ENCODE results near the gene IL1R1. TPM values are rescaled to one million over a fixed set of nuclear protein-coding genes. Genes with fewer than 3 reads are reported as not detected.
"Not testable (repeated sequence)": the region's sequence is repeated elsewhere in the genome, so short reads cannot be mapped to it uniquely, and the experiment has no call there.

IL1R1 gene
- total RNA-seq, 5 donors from 2014 or later (not counting 1 experiment from before 2014, with no cell fraction given): 0.43 to 4.5 (median 1.7) TPM

DNA sequence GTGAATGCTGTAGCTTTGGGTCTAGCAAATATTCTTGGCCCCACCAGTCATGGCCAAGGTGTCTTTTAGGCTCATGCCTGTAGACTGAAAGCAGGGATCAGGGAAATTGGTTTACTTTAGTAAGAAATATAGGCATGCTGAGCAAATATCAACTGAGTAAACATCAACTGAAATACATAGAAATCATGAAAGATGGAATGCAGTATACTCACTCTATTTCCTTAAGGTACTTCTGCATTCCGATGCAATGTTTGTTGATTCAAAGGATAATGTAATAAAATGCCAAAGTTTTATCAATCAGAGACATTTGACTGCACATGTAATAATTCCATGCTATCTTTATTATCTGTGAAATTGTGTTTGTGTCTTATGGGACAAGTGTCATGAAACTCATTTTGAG is 19.6 kb upstream of the IL1R1 start:
- no peaks in the 10 kb centered on the region for H3K9me3 Mint-ChIP-seq
- H3K9me3 ChIP-seq: no peaks in the 10 kb centered on the region
- CTCF ChIA-PET: interaction anchor here in 1 of 2 donors (0.6 kb wide), 1 partner anchor 34 kb away, joined by 3 read pairs; no protein-coding TSS in a partner anchor
- no peak overlapping the region for H3K4me3 ChIP-seq (ENCODE audit: control insufficient read depth in 1 of 2, extremely low read depth in 1 of 2, low read length in 1 of 2)
- H3K36me3 Mint-ChIP-seq: no peaks in the 10 kb centered on the region
- H3K4me1 ChIP-seq (ENCODE audit: control insufficient read depth in 1 of 2, extremely low read depth in 1 of 2, insufficient read depth in 2 of 2, low read length in 2 of 2): no peaks in the 10 kb centered on the region
- POLR2A ChIA-PET: no interaction called here
- H3K27me3 Mint-ChIP-seq: no peaks in the 10 kb centered on the region
- no peaks in the 10 kb centered on the region for H3K4me1 Mint-ChIP-seq
- no peak overlapping the region for H3K27ac ChIP-seq (ENCODE audit: low read length)
- DNase-seq: no peak
- no peaks in the 10 kb centered on the region for H3K36me3 ChIP-seq (ENCODE audit: control insufficient read depth in 2 of 2, extremely low read depth in 1 of 2, insufficient read depth in 1 of 2, low read length in 1 of 2)
- no peak overlapping the region for H3K27ac Mint-ChIP-seq
- WGBS (ENCODE audit: insufficient coverage): no CpG with 5 or more reads among the region's 1 CpG
- ATAC-seq (replicated peaks in 1 of 4): no peak
- H3K4me3 Mint-ChIP-seq: no peak overlapping the region
- no peaks in the 10 kb centered on the region for H3K27me3 ChIP-seq (replicated peaks in 1 of 2; ENCODE audit: control insufficient read depth in 2 of 2, extremely low read depth in 1 of 2, insufficient read depth in 2 of 2, low read length in 1 of 2)

DNA sequence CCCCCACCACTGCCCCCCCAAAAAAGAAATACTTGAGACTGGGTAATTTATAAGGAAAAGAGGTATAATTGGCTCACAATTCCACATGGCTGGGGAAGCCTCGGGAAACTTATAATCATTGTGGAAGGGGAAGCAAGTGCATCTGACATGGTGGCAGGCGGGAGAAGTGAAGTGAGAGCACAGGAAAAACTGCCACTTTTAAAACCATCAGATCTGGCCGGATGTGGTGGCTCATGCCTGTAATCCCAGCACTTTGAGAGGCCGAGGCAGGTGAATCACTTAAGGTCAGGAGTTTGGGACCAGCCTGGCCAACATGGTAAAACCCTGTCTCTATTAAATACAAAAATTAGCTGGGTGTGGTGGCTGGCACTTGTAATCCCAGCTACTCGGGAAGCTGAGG is 18.1 kb upstream of the IL1R1 start:
- H3K4me3 ChIP-seq (ENCODE audit: control insufficient read depth in 1 of 2, extremely low read depth in 1 of 2, low read length in 1 of 2); CTCF ChIA-PET; ATAC-seq (replicated peaks in 1 of 4); H3K9me3 ChIP-seq; H3K27ac Mint-ChIP-seq; H3K36me3 Mint-ChIP-seq; H3K27me3 ChIP-seq (replicated peaks in 1 of 2; ENCODE audit: control insufficient read depth in 2 of 2, extremely low read depth in 1 of 2, insufficient read depth in 2 of 2, low read length in 1 of 2); H3K4me3 Mint-ChIP-seq; H3K4me1 ChIP-seq (ENCODE audit: control insufficient read depth in 1 of 2, extremely low read depth in 1 of 2, insufficient read depth in 2 of 2, low read length in 2 of 2); H3K36me3 ChIP-seq (ENCODE audit: control insufficient read depth in 2 of 2, extremely low read depth in 1 of 2, insufficient read depth in 1 of 2, low read length in 1 of 2); H3K9me3 Mint-ChIP-seq; H3K4me1 Mint-ChIP-seq; H3K27ac ChIP-seq (ENCODE audit: low read length); H3K27me3 Mint-ChIP-seq; DNase-seq; POLR2A ChIA-PET: not testable (repeated sequence)
- 100% methylated on average over 3 of the region's 5 CpGs for WGBS (ENCODE audit: insufficient coverage)

DNA sequence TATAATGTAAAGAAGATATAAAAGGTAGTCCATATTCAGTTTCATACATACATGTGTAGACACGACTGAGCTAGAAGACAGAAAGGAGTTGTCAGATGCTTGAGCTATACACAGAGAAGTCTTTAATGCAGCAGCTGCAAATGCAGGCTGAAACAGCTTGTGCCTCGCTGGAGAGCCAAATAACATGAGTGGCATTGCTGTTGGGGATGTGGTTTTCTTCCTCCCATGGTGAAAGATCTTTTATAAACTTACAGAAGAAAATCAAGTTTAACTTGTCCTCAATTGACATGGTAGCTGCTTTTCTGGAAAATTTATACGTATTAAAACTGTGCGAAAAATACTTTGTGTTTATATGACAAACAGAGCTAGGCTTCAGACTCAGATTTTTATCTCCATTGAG is 16.4 kb upstream of the IL1R1 start:
- ChIA-PET CTCF (interaction anchor here (0.7 to 1.1 kb wide), 2 partner anchors 114 to 213 kb away, joined by 3 to 8 read pairs; no protein-coding TSS in a partner anchor), POLR2A (no interaction called here)
- Mint-ChIP-seq H3K27me3 (no peaks in the 10 kb centered on the region), H3K9me3 (peaks cover 1 to 2% (median 2%) of the 10 kb centered on the region in 3 donors), H3K4me1 (peaks cover 0 to 2% (median 0%) of the 10 kb centered on the region in 3 donors), H3K27ac (no peak overlapping the region), H3K4me3 (no peak overlapping the region), H3K36me3 (peaks cover 5% of the 10 kb centered on the region)
- WGBS (ENCODE audit: insufficient coverage): no CpG with 5 or more reads among the region's 4 CpGs
- H3K9me3 ChIP-seq: peaks cover 1% of the 10 kb centered on the region
- H3K4me3 ChIP-seq (ENCODE audit: control insufficient read depth in 1 of 2, extremely low read depth in 1 of 2, low read length in 1 of 2): no peak overlapping the region
- no peaks in the 10 kb centered on the region for H3K27me3 ChIP-seq (replicated peaks in 1 of 2; ENCODE audit: control insufficient read depth in 2 of 2, extremely low read depth in 1 of 2, insufficient read depth in 2 of 2, low read length in 1 of 2)
- DNase-seq (no peak), ATAC-seq (replicated peaks in 1 of 4) (no peak)
- no peak overlapping the region for H3K27ac ChIP-seq (ENCODE audit: low read length)
- no peaks in the 10 kb centered on the region for H3K36me3 ChIP-seq (ENCODE audit: control insufficient read depth in 2 of 2, extremely low read depth in 1 of 2, insufficient read depth in 1 of 2, low read length in 1 of 2)
- H3K4me1 ChIP-seq (ENCODE audit: control insufficient read depth in 1 of 2, extremely low read depth in 1 of 2, insufficient read depth in 2 of 2, low read length in 2 of 2): no peaks in the 10 kb centered on the region

DNA sequence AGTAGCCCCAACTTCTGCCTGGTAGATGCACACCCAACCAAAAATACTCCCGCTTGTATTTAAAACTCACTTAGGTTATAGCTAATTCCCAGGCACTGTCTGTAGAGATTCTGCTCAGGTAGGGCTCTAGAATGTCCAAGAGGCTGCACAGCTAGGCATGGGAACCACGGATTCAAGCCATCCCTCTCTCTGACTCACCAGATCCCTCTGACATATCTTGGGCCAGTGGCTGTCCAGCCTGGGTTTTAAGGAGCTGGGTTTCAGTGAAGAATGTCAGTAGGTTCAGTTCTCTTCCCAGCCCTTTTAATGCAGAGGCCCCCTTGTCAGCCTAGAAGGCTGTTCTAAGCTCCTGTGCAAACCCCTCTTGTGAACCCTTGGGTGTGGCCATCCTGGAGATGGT is 15.9 kb upstream of the IL1R1 start:
- H3K27ac Mint-ChIP-seq: no peak overlapping the region
- WGBS (ENCODE audit: insufficient coverage): no CpG with 5 or more reads among the region's 2 CpGs

DNA sequence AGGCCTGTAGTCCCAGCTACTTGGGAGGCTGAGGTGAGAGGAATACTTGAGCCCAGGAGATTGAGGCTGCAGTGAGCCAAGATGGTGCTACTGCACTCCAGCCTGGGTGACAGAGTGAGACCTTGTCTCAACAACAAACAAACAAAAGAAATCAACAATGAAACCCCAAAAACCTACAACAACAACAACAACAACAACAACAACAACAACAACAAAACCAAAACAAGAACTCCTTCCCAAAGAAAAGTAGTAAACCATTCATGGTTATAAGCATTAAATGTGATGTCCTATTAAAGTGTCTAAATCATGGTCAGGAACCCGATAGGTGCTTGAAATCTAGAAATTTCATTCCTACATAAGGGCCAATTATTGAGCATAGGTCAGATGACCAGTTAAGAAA is 13.5 kb upstream of the IL1R1 start:
- Mint-ChIP-seq H3K9me3 (peaks cover 6 to 9% (median 7%) of the 10 kb centered on the region in 3 donors), H3K4me1 (peaks cover 0 to 2% (median 0%) of the 10 kb centered on the region in 3 donors), H3K36me3 (peaks cover 8% of the 10 kb centered on the region), H3K27me3 (no peaks in the 10 kb centered on the region), H3K4me3 (no peak overlapping the region), H3K27ac (no peak overlapping the region)
- DNase-seq (no peak), ATAC-seq (replicated peaks in 1 of 4) (no peak)
- no peaks in the 10 kb centered on the region for H3K27me3 ChIP-seq (replicated peaks in 1 of 2; ENCODE audit: control insufficient read depth in 2 of 2, extremely low read depth in 1 of 2, insufficient read depth in 2 of 2, low read length in 1 of 2)
- no CpG with 5 or more reads among the region's 1 CpG for WGBS (ENCODE audit: insufficient coverage)
- no peak overlapping the region for H3K4me3 ChIP-seq (ENCODE audit: control insufficient read depth in 1 of 2, extremely low read depth in 1 of 2, low read length in 1 of 2)
- H3K36me3 ChIP-seq (ENCODE audit: control insufficient read depth in 2 of 2, extremely low read depth in 1 of 2, insufficient read depth in 1 of 2, low read length in 1 of 2): no peaks in the 10 kb centered on the region
- ChIA-PET POLR2A (no interaction called here), CTCF (interaction anchor here in 1 of 2 donors (0.5 kb wide), 1 partner anchor 140 kb away, joined by 3 read pairs; no protein-coding TSS in a partner anchor)
- no peak overlapping the region for H3K27ac ChIP-seq (ENCODE audit: low read length)
- H3K9me3 ChIP-seq: peaks cover 2% of the 10 kb centered on the region
- H3K4me1 ChIP-seq (ENCODE audit: control insufficient read depth in 1 of 2, extremely low read depth in 1 of 2, insufficient read depth in 2 of 2, low read length in 2 of 2): no peaks in the 10 kb centered on the region

More for the DNA sequence above, 15.9 kb upstream of the IL1R1 start:
- Histone ChIP-seq H3K27me3 (replicated peaks in 1 of 2; ENCODE audit: control insufficient read depth in 2 of 2, extremely low read depth in 1 of 2, insufficient read depth in 2 of 2, low read length in 1 of 2) (no peaks in the 10 kb centered on the region), H3K27ac (ENCODE audit: low read length) (no peak overlapping the region), H3K9me3 (peaks cover 2% of the 10 kb centered on the region), H3K4me1 (ENCODE audit: control insufficient read depth in 1 of 2, extremely low read depth in 1 of 2, insufficient read depth in 2 of 2, low read length in 2 of 2) (no peaks in the 10 kb centered on the region), H3K4me3 (ENCODE audit: control insufficient read depth in 1 of 2, extremely low read depth in 1 of 2, low read length in 1 of 2) (no peak overlapping the region), H3K36me3 (ENCODE audit: control insufficient read depth in 2 of 2, extremely low read depth in 1 of 2, insufficient read depth in 1 of 2, low read length in 1 of 2) (no peaks in the 10 kb centered on the region)
- Mint-ChIP-seq H3K4me3 (no peak overlapping the region), H3K27me3 (no peaks in the 10 kb centered on the region), H3K4me1 (peaks cover 0 to 2% (median 0%) of the 10 kb centered on the region in 3 donors), H3K9me3 (peaks cover 6 to 7% (median 7%) of the 10 kb centered on the region in 3 donors), H3K36me3 (peaks cover 8% of the 10 kb centered on the region)
- CTCF ChIA-PET: interaction anchor here (0.7 to 1.2 kb wide), 4 partner anchors 30 to 212 kb away, joined by 3 to 8 read pairs (median 4); no protein-coding TSS in a partner anchor
- ATAC-seq (replicated peaks in 1 of 4) (no peak), DNase-seq (no peak)
- POLR2A ChIA-PET: no interaction called here

DNA sequence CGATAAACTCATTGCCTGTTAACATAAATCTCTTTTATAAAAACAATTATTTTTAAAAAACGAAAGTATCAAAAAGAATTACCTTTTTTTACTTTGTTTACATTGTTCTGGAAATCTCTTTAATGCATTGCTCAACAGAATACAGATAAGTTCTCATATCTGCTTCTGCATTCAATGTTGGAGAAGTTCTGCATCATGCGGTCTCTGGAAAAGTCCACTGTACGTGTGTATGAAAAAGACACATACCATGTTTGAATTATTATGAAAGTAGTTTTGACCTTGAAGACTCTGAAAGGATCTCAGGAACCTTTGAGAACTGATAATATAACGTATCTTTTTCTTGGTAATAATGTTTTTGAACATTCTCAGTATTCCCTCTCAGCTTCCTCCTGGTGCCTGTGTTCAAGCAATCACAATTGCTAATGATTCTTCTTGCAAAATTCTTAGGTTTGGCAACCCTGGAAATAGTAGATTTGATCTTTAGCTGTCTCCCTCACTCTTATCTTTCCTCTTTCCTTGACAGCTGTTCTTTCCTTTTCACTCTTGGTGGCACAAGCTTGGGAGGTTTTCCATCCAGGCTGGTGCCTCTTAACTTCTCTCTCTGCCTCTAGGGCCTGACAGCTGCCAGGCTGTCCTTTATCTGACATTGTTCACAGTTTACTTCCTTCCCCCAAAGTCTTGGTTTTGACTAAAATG is 12.4 kb upstream of the IL1R1 start:
- H3K36me3 Mint-ChIP-seq: peaks cover 8% of the 10 kb centered on the region
- Histone ChIP-seq H3K9me3 (peaks cover 2% of the 10 kb centered on the region), H3K27ac (ENCODE audit: low read length) (no peak overlapping the region), H3K4me1 (ENCODE audit: control insufficient read depth in 1 of 2, extremely low read depth in 1 of 2, insufficient read depth in 2 of 2, low read length in 2 of 2) (no peaks in the 10 kb centered on the region), H3K36me3 (ENCODE audit: control insufficient read depth in 2 of 2, extremely low read depth in 1 of 2, insufficient read depth in 1 of 2, low read length in 1 of 2) (no peaks in the 10 kb centered on the region), H3K27me3 (replicated peaks in 1 of 2; ENCODE audit: control insufficient read depth in 2 of 2, extremely low read depth in 1 of 2, insufficient read depth in 2 of 2, low read length in 1 of 2) (no peaks in the 10 kb centered on the region), H3K4me3 (ENCODE audit: control insufficient read depth in 1 of 2, extremely low read depth in 1 of 2, low read length in 1 of 2) (no peak overlapping the region)
- H3K27me3 Mint-ChIP-seq: no peaks in the 10 kb centered on the region
- no peak for DNase-seq
- no peak for ATAC-seq (replicated peaks in 1 of 4)
- ChIA-PET CTCF (no interaction called here), POLR2A (no interaction called here)
- no peak overlapping the region for H3K27ac Mint-ChIP-seq
- WGBS (ENCODE audit: insufficient coverage): no CpG with 5 or more reads among the region's 5 CpGs
- peaks cover 0 to 2% (median 0%) of the 10 kb centered on the region in 3 donors for H3K4me1 Mint-ChIP-seq
- peaks cover 6 to 9% (median 7%) of the 10 kb centered on the region in 3 donors for H3K9me3 Mint-ChIP-seq
- no peak overlapping the region for H3K4me3 Mint-ChIP-seq
